ENCODE measurements around the gene VAV1. TPM values are rescaled to one million over a fixed set of nuclear protein-coding genes. Genes with fewer than 3 reads are reported as not detected.

The VAV1 gene
- total and polyA plus RNA-seq, 9 of the 15 experiments (the other 6 are each of a cell fraction or from before 2014, with no cell fraction given): 0.46 to 20.1 (median 11.1) TPM

GRCh38 chr19:6888967-6889366 lies 116.5 kb downstream of the VAV1 start (continued):
- TF ChIP-seq NKRF (IDR thresholded peaks at IDR 0.05; ENCODE audit: borderline replicate concordance) (0 out of 2 replicates have a peak, but pooled peaks have one; percentile 49), EHMT2 (IDR thresholded peaks at IDR 0.05) (peak; percentile 56), ARHGAP35 (IDR thresholded peaks at IDR 0.05; ENCODE audit: partially characterized antibody) (peak; percentile 45), HDAC1 (IDR thresholded peaks at IDR 0.05) (peak in 1 of 2 experiments; percentile 57; a peak in 2 of 4 replicates), MTA1 (IDR thresholded peaks at IDR 0.05; ENCODE audit: borderline replicate concordance) (peak; percentile 46; the same call in 1 of the 2 replicates), ZBTB2 (IDR thresholded peaks at IDR 0.05) (0 out of 2 replicates have a peak, but pooled peaks have one; percentile 67), DACH1 (IDR thresholded peaks at IDR 0.05; ENCODE audit: partially characterized antibody) (peak; percentile 29), PRMT5 (CRISPR knock-in tag; IDR thresholded peaks at IDR 0.05) (no peak), MBD2 (IDR thresholded peaks at IDR 0.05; ENCODE audit: borderline replicate concordance, low read depth) (no peak), MYNN (IDR thresholded peaks at IDR 0.05) (no peak), MYNN (CRISPR knock-in tag; IDR thresholded peaks at IDR 0.05) (no peak), ZNF280A (IDR thresholded peaks at IDR 0.05; ENCODE audit: low read depth, partially characterized antibody) (peak; percentile 28), TSC22D4 (tag; IDR thresholded peaks at IDR 0.05) (0 out of 2 replicates have a peak, but pooled peaks have one; percentile 88), E2F8 (IDR thresholded peaks at IDR 0.05; ENCODE audit: low read depth, partially characterized antibody) (no peak), C11orf30 (IDR thresholded peaks at IDR 0.05; ENCODE audit: low read depth) (no peak), GTF2E2 (tag; IDR thresholded peaks at IDR 0.05) (no peak)
- TF ChIP-seq, protein P1, sequence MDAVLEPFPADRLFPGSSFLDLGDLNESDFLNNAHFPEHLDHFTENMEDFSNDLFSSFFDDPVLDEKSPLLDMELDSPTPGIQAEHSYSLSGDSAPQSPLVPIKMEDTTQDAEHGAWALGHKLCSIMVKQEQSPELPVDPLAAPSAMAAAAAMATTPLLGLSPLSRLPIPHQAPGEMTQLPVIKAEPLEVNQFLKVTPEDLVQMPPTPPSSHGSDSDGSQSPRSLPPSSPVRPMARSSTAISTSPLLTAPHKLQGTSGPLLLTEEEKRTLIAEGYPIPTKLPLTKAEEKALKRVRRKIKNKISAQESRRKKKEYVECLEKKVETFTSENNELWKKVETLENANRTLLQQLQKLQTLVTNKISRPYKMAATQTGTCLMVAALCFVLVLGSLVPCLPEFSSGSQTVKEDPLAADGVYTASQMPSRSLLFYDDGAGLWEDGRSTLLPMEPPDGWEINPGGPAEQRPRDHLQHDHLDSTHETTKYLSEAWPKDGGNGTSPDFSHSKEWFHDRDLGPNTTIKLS (IDR thresholded peaks at IDR 0.05; ENCODE audit: borderline replicate concordance, low read depth): no peak

Measured in K562 (cell line).